Right lobe of liver (tissue), 5 donors: ENCODE data around the gene HEPHL1. TPM values are rescaled to one million over a fixed set of nuclear protein-coding genes. Genes with fewer than 3 reads are reported as not detected.

Experiments used
- small RNA-seq, 2 experiments: library from RNA; depleted of rRNA; stranded (forward); fragments of <200 nt; gene quantifications; one replicate each; pipeline ENCODE3, GENCODE V24; 2016
- total RNA-seq, 6 experiments: library from RNA; depleted of rRNA in 2 of 6; stranded (reverse); fragments of >200 nt in 2 of 6; fragmentation: NEBNext Ultra II Directional in 3 of 6; extraction: Animal tissue kit (Norgen Biotek cat#: 25700) in 3 of 6; gene quantifications; one replicate each; pipeline versions ENCODE4 v1.1.0 to v1.2.4, GENCODE V29; 2016 to 2023
- donor health status: DM: no; HTN: no; CAD: no.
- donor health status: DM: no; HTN: no; CAD: no.
- donor health status: DM: no; HTN: yes; CAD: no.
- donor health status: DM: no; HTN: yes; CAD: no.

Gene HEPHL1
- total RNA-seq, 6 experiments from 2014 or later: not detected

Small RNAs within 50 kb of the gene (small RNA-seq; reads per million reads assigned to genes)
- 0 reads per million in 2 experiments for gene AP002795.1

Other genes starting within 250 kb of the HEPHL1 start
- gene MED17, start 237.1 kb upstream of the HEPHL1 start, total RNA-seq: 10 to 100 TPM in 1 of 6 experiments, 1 to 10 TPM in 5; 4.8 to 10.1 (median 8.5) TPM
- gene VSTM5, start 170.7 kb upstream of the HEPHL1 start, total RNA-seq: not detected
- gene PANX1, start 107.5 kb downstream of the HEPHL1 start, total RNA-seq: 10 to 100 TPM in 5 of 6 experiments, 1 to 10 TPM in 1; 9.3 to 20.4 (median 13.7) TPM